CD4-positive, alpha-beta T cell treated with Interleukin-10 for 1 hour (primary cell): ENCODE results near the gene S1PR4.

ENCODE experiments used
- DNase-seq: peaks from one replicate; pipeline ENCODE4 v3.0.0-alpha.2; 2020

S1PR4 gene, protein sequence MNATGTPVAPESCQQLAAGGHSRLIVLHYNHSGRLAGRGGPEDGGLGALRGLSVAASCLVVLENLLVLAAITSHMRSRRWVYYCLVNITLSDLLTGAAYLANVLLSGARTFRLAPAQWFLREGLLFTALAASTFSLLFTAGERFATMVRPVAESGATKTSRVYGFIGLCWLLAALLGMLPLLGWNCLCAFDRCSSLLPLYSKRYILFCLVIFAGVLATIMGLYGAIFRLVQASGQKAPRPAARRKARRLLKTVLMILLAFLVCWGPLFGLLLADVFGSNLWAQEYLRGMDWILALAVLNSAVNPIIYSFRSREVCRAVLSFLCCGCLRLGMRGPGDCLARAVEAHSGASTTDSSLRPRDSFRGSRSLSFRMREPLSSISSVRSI

GRCh38 chr19:3178377-3178972 is at the start of gene S1PR4:
TSS of gene S1PR4 (plus strand) at chr19:3178769. CDS start at chr19:3178793, 24 bp downstream.
- peak; percentile 81 for DNase-seq

DNA sequence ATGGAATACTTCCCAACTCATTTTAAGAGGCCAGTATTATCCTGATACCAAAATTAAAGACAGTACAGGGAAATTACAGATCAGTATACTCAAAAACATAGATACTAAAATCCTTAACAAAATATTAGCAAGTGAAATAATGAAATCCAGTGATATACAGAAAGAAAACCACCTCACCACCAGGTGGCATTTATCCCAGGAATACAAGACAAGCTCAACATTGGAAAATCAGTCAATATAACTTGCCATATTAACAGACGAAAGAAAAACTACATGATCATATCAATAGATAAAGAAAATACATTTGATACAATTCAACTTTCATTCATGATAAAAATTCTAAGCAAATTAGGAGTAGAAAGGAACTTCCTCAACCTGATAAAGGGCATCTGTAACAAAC is 49.5 kb upstream of the S1PR4 start:
- peak; percentile 57 for DNase-seq

DNA sequence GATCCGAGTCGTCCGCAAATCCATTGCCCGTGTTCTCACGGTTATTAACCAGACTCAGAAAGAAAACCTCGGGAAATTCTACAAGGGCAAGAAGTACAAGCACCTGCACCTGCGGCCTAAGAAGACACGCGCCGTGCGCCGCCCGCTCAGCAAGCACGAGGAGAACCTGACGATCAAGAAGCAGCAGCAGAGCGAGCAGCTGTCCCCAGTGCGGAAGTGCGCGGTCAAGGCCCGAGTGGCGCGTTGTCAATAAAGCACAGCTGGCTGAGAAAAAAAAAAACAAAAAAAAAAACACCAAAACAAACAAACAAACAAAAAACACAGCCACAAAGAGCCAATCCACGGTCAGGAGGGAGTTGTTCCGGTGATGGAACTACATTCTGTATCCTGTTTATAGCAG is 47.4 kb upstream of the S1PR4 start:
- DNase-seq: peak; percentile 52

GRCh38 chr19:3132971-3133792 is 45.4 kb upstream of the S1PR4 start:
- DNase-seq: peak; percentile 86

DNA sequence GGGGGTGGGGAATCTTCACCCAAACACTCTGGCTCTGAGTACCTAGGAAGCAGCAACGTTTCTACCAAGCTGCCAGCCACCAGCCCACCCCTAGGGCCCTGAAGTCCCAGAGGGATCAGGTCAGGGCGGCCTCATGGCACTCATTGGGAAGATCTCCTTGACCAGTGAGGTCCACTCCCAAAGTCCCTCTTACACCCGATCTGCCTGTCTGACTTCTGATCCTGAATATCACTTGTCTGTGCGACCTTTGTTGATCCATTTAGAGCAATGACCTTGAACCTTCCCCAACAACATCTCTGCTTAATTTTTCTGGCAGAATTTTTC is 44.8 kb upstream of the S1PR4 start:
- DNase-seq: no peak

- peak; percentile 72 for DNase-seq
Observed at GRCh38 chr19:3135961-3136683, 42.4 kb upstream of the S1PR4 start, which contains the start of gene GNA15. TSS of gene GNA15 (plus strand) at chr19:3136033. CDS start at chr19:3136451, 418 bp downstream.

DNA sequence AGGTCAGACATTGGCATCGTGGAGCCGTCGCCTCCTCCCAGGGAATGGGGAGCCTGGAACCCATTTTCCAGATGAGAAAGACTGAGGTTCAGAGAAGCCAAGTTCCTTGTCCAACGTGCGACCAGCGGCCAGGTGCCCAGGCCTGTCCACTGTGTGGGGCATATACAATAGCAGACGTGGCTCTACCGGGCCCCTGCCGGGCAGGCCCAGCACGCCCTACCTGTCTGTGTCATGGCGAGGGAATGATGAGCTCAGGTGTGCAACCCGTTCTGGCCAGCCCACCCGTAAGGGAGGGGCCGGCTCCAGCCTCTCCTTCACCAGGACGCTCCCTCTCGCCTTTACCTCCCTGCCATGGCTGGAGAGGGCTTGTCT is 41.9 kb upstream of the S1PR4 start:
- no peak for DNase-seq

DNA sequence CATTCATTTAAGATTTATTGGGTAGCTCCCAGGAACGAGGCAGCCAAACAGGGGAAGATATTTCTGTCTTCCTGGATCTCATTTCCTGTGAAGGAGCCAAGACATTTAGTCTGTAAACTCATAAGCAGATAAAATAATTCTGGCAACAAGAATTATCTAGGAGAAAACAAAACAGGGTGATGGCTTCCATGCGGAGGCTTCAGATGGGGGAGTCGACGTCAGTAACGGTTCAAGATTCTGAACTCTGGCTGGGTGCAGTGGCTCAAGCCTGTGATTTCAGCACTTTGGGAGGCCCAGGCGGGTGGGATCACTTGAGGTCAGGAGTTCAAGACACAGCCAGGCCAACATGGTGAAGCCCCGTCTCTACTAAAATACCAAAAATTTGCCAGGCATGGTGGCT is 41.5 kb upstream of the S1PR4 start:
- DNase-seq: no peak

DNA sequence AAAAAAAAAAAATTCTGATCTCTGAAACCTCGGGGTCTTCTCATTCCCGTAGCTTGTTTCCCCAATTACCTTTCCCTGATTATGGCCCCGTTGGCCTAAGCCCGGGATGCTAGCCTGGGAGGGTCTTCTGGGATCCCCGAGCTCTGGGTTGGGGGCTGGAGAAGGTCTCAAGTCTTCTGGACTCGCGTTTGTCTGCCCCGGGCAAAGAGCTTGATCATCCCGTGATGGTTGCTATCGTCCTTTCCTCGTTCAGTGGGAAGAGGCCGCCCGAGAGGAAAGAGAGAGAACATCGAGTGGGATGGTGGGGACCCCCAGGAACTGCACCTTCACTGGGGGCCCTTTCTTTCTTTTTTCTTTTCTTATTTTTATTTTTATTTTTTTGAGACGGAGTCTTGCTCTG is 40.3 kb upstream of the S1PR4 start:
- no peak for DNase-seq

DNA sequence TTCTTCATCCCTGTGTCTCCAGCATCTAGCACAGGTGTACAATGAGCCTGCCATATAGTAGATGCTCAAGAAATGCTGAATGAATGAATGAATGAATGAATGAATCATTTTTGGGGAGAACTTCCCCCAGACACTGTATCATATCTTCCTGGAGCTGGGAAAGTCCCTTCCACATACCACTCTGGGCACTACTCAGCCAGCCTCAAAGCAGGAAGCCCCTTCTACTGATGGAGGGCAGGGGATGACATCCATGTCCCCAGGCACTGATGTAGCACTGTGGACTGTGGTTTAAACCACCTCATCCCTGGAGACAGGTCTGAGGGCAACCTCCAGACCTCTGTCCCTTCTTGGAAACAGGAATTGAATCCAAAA is 37.9 kb upstream of the S1PR4 start:
- DNase-seq: peak; percentile 31

DNA sequence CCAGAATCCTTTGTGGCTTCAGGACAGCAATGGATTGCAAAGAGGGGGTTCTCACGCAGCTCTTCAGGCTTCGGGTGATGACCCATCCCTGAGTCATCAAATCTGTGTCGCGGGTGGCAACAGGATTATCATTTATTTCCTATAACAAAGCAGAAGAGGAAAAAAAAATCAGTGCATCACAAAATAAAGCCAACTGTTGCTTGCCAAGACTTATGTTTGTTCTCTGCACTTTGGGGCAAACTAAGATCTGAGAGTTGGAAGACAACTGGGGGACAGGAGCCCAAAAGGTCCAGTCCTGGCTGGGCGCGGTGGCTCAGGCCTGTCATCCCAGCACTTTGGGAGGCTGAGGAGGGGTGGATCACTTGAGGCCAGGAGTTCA is 36.3 kb upstream of the S1PR4 start:
- peak; percentile 28 for DNase-seq

DNA sequence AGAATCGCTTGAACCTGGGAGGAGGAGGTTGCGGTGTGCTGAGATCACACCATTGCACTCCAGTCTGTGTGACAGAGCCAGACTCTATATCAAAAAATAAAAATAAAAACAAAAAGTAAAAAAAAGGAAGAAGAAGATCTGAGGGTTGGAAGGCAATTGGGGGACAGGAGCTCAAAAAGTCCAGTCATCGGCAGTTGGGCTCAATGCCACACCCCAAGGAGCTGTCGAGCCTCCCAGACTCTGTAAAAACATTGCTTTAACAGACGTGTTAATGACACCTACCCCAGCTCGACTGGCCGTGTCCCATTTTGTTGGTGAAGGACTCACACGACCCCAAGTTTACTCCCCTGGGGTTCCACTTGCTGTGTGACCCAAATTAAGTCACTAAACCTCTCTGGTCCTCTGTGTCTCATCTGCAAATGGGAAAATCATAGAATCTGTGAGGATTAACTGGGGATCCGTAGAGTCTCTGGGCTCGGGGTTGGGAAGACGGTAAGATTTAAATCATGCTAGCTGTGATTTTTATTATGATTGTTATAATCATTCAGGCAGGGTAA is 35.7 kb upstream of the S1PR4 start:
- no peak for DNase-seq

- no peak for DNase-seq
Observed at GRCh38 chr19:3145909-3146676, 32.5 kb upstream of the S1PR4 start.

- peak; percentile 68 for DNase-seq
Observed at GRCh38 chr19:3146677-3147100, 31.9 kb upstream of the S1PR4 start.

- no peak for DNase-seq
Observed at GRCh38 chr19:3148503-3148902, 30.1 kb upstream of the S1PR4 start.

DNA sequence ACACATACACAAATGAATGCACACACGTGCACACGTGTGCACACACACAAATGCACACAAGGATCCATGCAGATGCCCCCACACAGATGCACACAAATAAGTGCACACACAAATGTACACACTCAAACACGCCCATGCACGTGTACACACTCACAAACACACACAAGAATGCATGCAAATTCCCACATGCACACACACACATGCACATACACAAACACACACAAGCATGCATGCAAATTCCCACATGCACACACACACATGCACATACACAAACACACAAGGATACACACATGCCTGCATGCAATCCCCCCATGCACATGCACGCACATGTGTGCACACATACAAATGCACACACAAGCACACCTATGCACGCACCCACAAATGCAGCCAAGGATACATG is 29.5 kb upstream of the S1PR4 start:
- DNase-seq: no peak

DNA sequence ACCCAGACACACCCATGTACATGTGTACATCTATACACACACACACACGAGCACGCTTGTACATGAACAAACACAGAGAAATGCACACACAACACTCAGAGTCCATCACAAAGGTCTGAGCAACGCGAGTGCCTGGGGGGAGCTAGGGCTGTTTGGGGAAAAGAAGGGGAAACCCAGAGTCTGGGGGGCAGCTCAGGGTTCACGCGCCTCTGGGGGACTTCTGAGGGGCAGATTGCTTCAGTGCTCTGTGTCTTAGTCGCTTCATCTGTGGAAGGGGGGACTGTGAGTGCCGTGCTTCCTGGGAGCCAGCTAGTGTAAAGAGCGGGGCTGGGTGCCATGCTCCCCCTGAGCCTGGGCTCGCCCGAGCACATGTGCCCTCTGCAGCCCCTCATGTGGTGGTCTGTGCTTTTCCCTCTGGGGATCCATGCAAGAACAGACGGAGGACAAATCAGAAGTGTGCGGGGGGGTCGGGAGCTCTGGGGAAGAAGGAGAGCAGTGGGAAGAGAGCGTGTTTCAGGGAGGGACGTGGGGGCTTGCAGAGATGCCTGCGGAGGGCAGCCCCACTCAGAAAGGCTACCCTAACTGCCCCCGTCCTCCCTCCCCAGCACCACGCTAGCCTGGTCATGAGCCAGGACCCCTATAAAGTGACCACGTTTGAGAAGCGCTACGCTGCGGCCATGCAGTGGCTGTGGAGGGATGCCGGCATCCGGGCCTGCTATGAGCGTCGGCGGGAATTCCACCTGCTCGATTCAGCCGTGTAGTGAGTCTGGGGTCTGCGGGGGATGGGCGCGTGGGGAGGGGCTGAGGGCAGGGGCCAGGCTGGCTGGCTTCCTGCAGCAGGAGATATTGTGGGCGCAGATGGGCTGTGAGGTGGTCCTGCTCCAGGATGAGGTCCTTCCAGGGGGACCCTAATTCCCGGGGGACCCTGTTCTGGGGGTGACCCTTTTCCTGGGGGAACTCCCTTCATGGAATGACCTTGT is 28.8 kb upstream of the S1PR4 start:
- DNase-seq: no peak

DNA sequence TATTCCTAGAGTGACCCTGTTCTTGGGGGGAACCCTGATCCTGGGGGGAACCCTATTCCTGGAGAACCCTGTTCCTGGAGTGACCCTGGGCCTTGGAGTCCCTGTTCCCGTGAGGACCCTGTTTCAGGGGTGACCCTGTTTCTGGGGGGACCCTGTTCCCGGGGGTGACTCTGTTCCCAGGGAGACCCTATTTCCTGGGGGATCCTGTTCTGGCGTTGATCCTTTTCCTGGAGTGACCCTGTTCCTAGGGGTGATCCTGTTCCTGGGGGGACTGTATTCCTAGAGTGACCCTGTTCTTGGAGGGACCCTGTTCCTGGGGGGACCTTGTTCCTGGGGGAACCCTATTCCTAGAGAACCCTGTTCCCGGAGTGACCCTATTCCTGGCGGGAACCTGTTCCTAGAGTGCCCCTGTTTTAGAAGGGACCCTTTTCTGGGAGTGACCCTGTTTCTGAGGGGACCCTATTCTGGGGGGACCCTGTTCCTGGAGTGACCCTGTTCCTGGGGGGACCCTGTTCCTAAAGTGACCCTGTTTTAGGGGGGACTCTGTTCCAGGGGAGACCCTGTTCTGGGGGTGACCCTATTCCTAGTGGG is 27.7 kb upstream of the S1PR4 start:
- no peak for DNase-seq

- no peak for DNase-seq
Observed at GRCh38 chr19:3151563-3152418, 26.8 kb upstream of the S1PR4 start.

GRCh38 chr19:3152419-3152780 is 26.2 kb upstream of the S1PR4 start:
- DNase-seq: no peak
